HepG2 (cell line): ENCODE measurements around the gene SMPD3. TPM values are rescaled to one million over a fixed set of nuclear protein-coding genes. Genes with fewer than 3 reads are reported as not detected.
A peak's percentile ranks its signal among the peaks of the same experiment; 100 is the strongest.

Experiments used
- ATF1 ChIP-seq: IDR thresholded peaks from 2 replicates; pipeline ENCODE4 v1.6.1; 2016; ENCODE audit warnings: mild to moderate bottlenecking, control low read depth
- FOXK2 ChIP-seq: fragments of 450-650 bp; IDR thresholded peaks from 2 replicates; pipeline ENCODE4 v1.6.1; 2016
- HNF1A ChIP-seq, 2 experiments: sonication (generic) in 1 of 2; formaldehyde crosslinking in 1 of 2; IDR thresholded peaks; 2 replicates each; pipeline versions ENCODE4 v1.4.0 to v1.6.1; 2016 to 2020; ENCODE audit warnings: borderline replicate concordance in 1 of 2, low read depth in 1 of 2, mild to moderate bottlenecking in 1 of 2, missing genetic modification reagents in 1 of 2
- KDM4B ChIP-seq: sonication (generic); formaldehyde crosslinking; IDR thresholded peaks from 2 replicates; pipeline ENCODE4 v1.4.0; 2020; ENCODE audit warnings: missing genetic modification reagents
- KLF16 ChIP-seq, 2 experiments: sonication (generic) in 1 of 2; formaldehyde crosslinking in 1 of 2; IDR thresholded peaks; 2 replicates each; pipeline versions ENCODE4 v1.6.1 to v1.8.0; 2016 to 2023; ENCODE audit warnings: missing genetic modification reagents in 2 of 2, missing compliant biosample characterization in 1 of 2
- KMT2A ChIP-seq: sonication (generic); formaldehyde crosslinking; IDR thresholded peaks from 2 replicates; pipeline ENCODE4 v1.4.0; 2020; ENCODE audit warnings: missing genetic modification reagents
- MATR3 ChIP-seq: sonication (generic); formaldehyde crosslinking; IDR thresholded peaks from 2 replicates; pipeline ENCODE4 v1.4.0; 2020; ENCODE audit warnings: missing genetic modification reagents
- PRDM10 ChIP-seq: sonication (generic); formaldehyde crosslinking; IDR thresholded peaks from 2 replicates; pipeline ENCODE4 v1.4.0; 2020; ENCODE audit warnings: low read depth, missing genetic modification reagents
- RARA ChIP-seq: IDR thresholded peaks from 2 replicates; pipeline ENCODE4 v1.6.1; 2016; ENCODE audit warnings: missing genetic modification reagents, missing compliant biosample characterization
- TCF7 ChIP-seq: sonication (generic); IDR thresholded peaks from 2 replicates; pipeline ENCODE4 v1.6.1; 2016; ENCODE audit warnings: antibody characterized with exemption, low read depth
- ZBTB20 ChIP-seq: sonication (generic); formaldehyde crosslinking; IDR thresholded peaks from 2 replicates; pipeline ENCODE4 v1.8.1; 2023; ENCODE audit warnings: missing genetic modification reagents, low read depth, mild to moderate bottlenecking, borderline replicate concordance
- ZNF12 ChIP-seq: sonication (generic); formaldehyde crosslinking; IDR thresholded peaks from 2 replicates; pipeline ENCODE4 v1.5.0; 2020; ENCODE audit warnings: missing genetic modification reagents
- ZNF232 ChIP-seq: sonication (generic); formaldehyde crosslinking; IDR thresholded peaks from 2 replicates; pipeline ENCODE4 v1.4.0; 2020; ENCODE audit warnings: missing genetic modification reagents, borderline replicate concordance
- ZNF253 ChIP-seq: sonication (generic); formaldehyde crosslinking; IDR thresholded peaks from 2 replicates; pipeline ENCODE4 v1.8.0; 2022; ENCODE audit warnings: mild to moderate bottlenecking, missing genetic modification reagents, borderline replicate concordance
- ZNF335 ChIP-seq: sonication (generic); formaldehyde crosslinking; IDR thresholded peaks from 2 replicates; pipeline ENCODE4 v1.4.0; 2020; ENCODE audit warnings: missing genetic modification reagents
- ZNF430 ChIP-seq: sonication (generic); formaldehyde crosslinking; IDR thresholded peaks from 2 replicates; pipeline ENCODE4 v1.9.0; 2021; ENCODE audit warnings: mild to moderate bottlenecking, missing genetic modification reagents
- ZNF614 ChIP-seq: IDR thresholded peaks from 2 replicates; pipeline ENCODE4 v1.6.1; 2018; ENCODE audit warnings: missing biosample characterization, missing genetic modification reagents, inconsistent platforms, borderline replicate concordance
- ZNF724P ChIP-seq: sonication (generic); formaldehyde crosslinking; IDR thresholded peaks from 2 replicates; pipeline ENCODE4 v1.8.0; 2022; ENCODE audit warnings: missing genetic modification reagents, borderline replicate concordance
- ZNF766 ChIP-seq: sonication (generic); formaldehyde crosslinking; IDR thresholded peaks from 2 replicates; pipeline ENCODE4 v1.5.0; 2020; ENCODE audit warnings: missing genetic modification reagents, borderline replicate concordance
- ZNF772 ChIP-seq: sonication (generic); formaldehyde crosslinking; IDR thresholded peaks from 2 replicates; pipeline ENCODE4 v1.5.0; 2020; ENCODE audit warnings: mild to moderate bottlenecking, missing genetic modification reagents
- polyA plus RNA-seq, 8 experiments: library from polyadenylated mRNA; depleted of rRNA in 3 of 8; stranded (reverse) in 7 of 8; unstranded in 1 of 8; fragments of >200 nt; fragmentation: Illumina TruSeq in 4 of 8; extraction: Trizol in 4 of 8; gene quantifications; 2 replicates each; pipeline versions ENCODE4 v1.2.1 to v1.2.3, GENCODE V29; 2011 to 2016; ENCODE audit warnings: low read depth in 4 of 8, missing spikeins in 1 of 8, mixed read lengths in 1 of 8; ENCODE audit not compliant: insufficient read depth in 1 of 8
- total RNA-seq, 5 experiments: library from RNA; depleted of rRNA; stranded (reverse); fragments of >200 nt; fragmentation: Illumina TruSeq; extraction: Trizol; gene quantifications; 2 replicates each; pipeline ENCODE4 v1.2.3, GENCODE V29; 2016; ENCODE audit warnings: low read depth in 1 of 5

The SMPD3 gene
- total and polyA plus RNA-seq, 2 of the 13 experiments (the other 11 are each of a cell fraction or from before 2014, with no cell fraction given) = 0.07 to 0.32 TPM

GRCh38 chr16:68444056-68444657 is 4.2 kb downstream of the SMPD3 start (continued):
- TF ChIP-seq KLF16 (CRISPR knock-in tag; IDR thresholded peaks at IDR 0.05) = peak in 1 of 2 experiments; percentile 92; a peak in 2 of 4 replicates
- TF ChIP-seq FOXK2 = no peak
- TF ChIP-seq ZNF12 (CRISPR knock-in tag) = 0 out of 2 replicates have a peak, but pooled peaks have one; percentile 38
- TF ChIP-seq ZBTB20 (CRISPR knock-in tag) = peak; percentile 87; the same call in 1 of the 2 replicates
- 0 out of 2 replicates have a peak, but pooled peaks have one; percentile 32 for TF ChIP-seq ZNF772
- TF ChIP-seq MATR3 (CRISPR knock-in tag) = no peak
- TF ChIP-seq ZNF232 (CRISPR knock-in tag) = peak; percentile 91; the same call in 1 of the 2 replicates
- peak; percentile 71; the same call in 1 of the 2 replicates for TF ChIP-seq ZNF335
- TF ChIP-seq TCF7 = no peak
- peak; percentile 56 for TF ChIP-seq RARA
- TF ChIP-seq KMT2A (CRISPR knock-in tag) = 0 out of 2 replicates have a peak, but pooled peaks have one; percentile 27
- peak; percentile 53; the same call in 1 of the 2 replicates for TF ChIP-seq ZNF614 (CRISPR knock-in tag)
- TF ChIP-seq ZNF430 (CRISPR knock-in tag) = peak; percentile 87
- 0 out of 2 replicates have a peak, but pooled peaks have one; percentile 25 for TF ChIP-seq PRDM10 (CRISPR knock-in tag)
- TF ChIP-seq ZNF253 (CRISPR knock-in tag) = no peak
- no peak; the same call in 1 of the 2 replicates for TF ChIP-seq ZNF766 (CRISPR knock-in tag)
- TF ChIP-seq ZNF724P (CRISPR knock-in tag) = 0 out of 2 replicates have a peak, but pooled peaks have one; percentile 45
- TF ChIP-seq KDM4B (CRISPR knock-in tag) = 0 out of 2 replicates have a peak, but pooled peaks have one; percentile 37
- TF ChIP-seq HNF1A (IDR thresholded peaks at IDR 0.05; ENCODE audit: low read depth) = no peak
- TF ChIP-seq HNF1A (CRISPR knock-in tag; IDR thresholded peaks at IDR 0.05; ENCODE audit: borderline replicate concordance) = no peak
- TF ChIP-seq ATF1 (CRISPR knock-in tag) = no peak
